Activated naive CD4-positive, alpha-beta T cell treated with Interleukin-2 at 50 U/mL for 16 hours (primary cell): ENCODE results near the gene MACF1.
"Not testable (repeated sequence)": the region's sequence is repeated elsewhere in the genome, so short reads cannot be mapped to it uniquely, and the experiment has no call there.

ENCODE experiments used
- DNase-seq: peaks from one replicate; pipeline ENCODE4 v3.0.0-alpha.2; 2020

Gene MACF1

GRCh38 chr1:39431927-39432326 lies 227.4 kb downstream of the MACF1 start:
- no peak for DNase-seq

GRCh38 chr1:39434797-39435395 lies 230.4 kb downstream of the MACF1 start:
- DNase-seq, result no peak

GRCh38 chr1:39435597-39435996 lies 231.1 kb downstream of the MACF1 start:
- no peak for DNase-seq

- DNase-seq, result no peak
Measured at GRCh38 chr1:39436842-39437241, 232.3 kb downstream of the MACF1 start.

- no peak for DNase-seq
Measured at GRCh38 chr1:39438042-39438441, 233.5 kb downstream of the MACF1 start.

GRCh38 chr1:39440856-39441255 lies 236.4 kb downstream of the MACF1 start:
- no peak for DNase-seq

- DNase-seq, result no peak
Measured at GRCh38 chr1:39441797-39442196, 237.3 kb downstream of the MACF1 start.

GRCh38 chr1:39445573-39445972 lies 241.1 kb downstream of the MACF1 start:
- no peak for DNase-seq

- DNase-seq, result no peak
Measured at GRCh38 chr1:39446986-39447567, 242.6 kb downstream of the MACF1 start.

GRCh38 chr1:39450041-39450440 lies 245.5 kb downstream of the MACF1 start:
- DNase-seq, result not testable (repeated sequence)

- DNase-seq, result no peak
Measured at GRCh38 chr1:39450956-39451606, 246.6 kb downstream of the MACF1 start.

GRCh38 chr1:39452081-39452480 lies 247.6 kb downstream of the MACF1 start:
- no peak for DNase-seq

- DNase-seq, result no peak
Measured at GRCh38 chr1:39452540-39452939, 248.0 kb downstream of the MACF1 start.

GRCh38 chr1:39453603-39454002 lies 249.1 kb downstream of the MACF1 start:
- DNase-seq, result no peak

- DNase-seq, result no peak
Measured at GRCh38 chr1:39458991-39459390, 254.5 kb downstream of the MACF1 start.

- DNase-seq, result no peak
Measured at GRCh38 chr1:39462074-39462473, 257.6 kb downstream of the MACF1 start.

GRCh38 chr1:39466413-39467107 lies 262.1 kb downstream of the MACF1 start:
- DNase-seq, result no peak

- not testable (repeated sequence) for DNase-seq
Measured at GRCh38 chr1:39467108-39467720, 262.7 kb downstream of the MACF1 start.

- DNase-seq, result no peak
Measured at GRCh38 chr1:39469150-39469549, 264.7 kb downstream of the MACF1 start.

GRCh38 chr1:39470040-39470439 lies 265.5 kb downstream of the MACF1 start:
- no peak for DNase-seq

- no peak for DNase-seq
Measured at GRCh38 chr1:39472826-39473225, 268.3 kb downstream of the MACF1 start.

GRCh38 chr1:39473324-39473723 lies 268.8 kb downstream of the MACF1 start:
- DNase-seq, result no peak

GRCh38 chr1:39474810-39475209 lies 270.3 kb downstream of the MACF1 start:
- DNase-seq, result no peak
